Activated T-cell treated with anti-CD3 and anti-CD28 coated beads, Interleukin-2, amount 50 U/mL, for 1 hour (primary cell): ENCODE results near the gene FAM76A.
"Not testable (repeated sequence)": the region's sequence is repeated elsewhere in the genome, so short reads cannot be mapped to it uniquely, and the experiment has no call there.

ENCODE experiments used
- DNase-seq: peaks from one replicate; pipeline ENCODE4 v3.0.0-alpha.2; 2020

The FAM76A gene

DNA sequence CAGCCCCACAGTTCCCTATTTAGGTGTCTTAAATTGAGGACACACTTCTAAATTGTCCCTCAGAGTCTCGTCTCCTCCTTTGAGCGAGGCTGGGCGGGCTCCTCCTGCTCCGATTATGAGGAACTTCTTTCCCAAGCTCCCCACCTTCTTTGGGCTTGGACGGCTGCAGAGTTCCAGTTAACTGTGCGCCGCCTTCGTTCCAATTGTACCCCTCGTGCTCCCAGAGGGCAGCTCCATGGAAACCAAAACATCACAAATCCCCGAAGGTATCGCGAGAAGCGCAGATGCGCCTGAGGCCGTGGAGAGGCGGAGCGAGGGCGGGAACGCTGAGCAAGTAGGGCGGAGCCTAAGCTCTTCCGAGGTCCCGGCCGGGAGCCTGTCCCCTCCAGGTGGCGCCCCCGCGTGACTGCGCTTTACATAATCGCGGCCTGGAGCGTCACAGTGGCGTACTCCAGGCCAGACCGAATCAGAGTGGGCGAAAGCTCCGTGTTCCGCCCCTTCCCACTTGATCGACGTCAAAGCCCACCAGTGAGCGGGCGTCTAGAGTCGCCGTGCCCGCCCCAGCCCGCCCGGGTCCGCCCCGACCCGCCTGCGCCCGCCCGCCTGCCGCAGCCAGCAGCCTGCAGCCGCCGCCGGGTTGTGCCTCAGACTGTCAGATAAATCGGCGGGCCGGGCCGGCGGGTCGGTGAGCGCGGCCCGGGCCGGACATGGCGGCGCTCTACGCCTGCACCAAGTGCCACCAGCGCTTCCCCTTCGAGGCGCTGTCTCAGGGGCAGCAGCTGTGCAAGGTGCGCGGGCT lies at the start of gene FAM76A:
TSS of gene FAM76A (plus strand) at position 588 of the 799 bp plus-strand sequence. CDS start at position 708, 120 bp downstream.
- peak; percentile 100 for DNase-seq

DNA sequence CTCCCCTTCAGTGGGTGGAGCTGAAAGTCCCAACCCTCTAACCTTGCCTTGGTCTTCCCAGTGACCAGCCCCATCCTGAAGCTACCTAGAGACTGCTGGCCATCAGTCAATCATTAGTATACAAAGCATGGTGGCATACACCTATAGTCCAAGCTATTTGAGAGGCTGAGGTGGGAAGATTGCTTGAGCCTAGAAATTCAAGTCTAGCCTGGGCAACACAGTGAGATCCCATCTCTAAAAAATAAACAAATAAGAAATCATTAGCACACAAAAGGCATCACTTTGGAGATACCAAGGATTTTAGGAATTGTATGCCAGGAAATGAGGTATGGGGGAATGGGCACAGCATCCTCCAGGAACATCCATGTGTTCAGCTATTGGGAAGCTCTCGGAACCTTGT lies 49.4 kb upstream of the FAM76A start:
- DNase-seq: no peak

DNA sequence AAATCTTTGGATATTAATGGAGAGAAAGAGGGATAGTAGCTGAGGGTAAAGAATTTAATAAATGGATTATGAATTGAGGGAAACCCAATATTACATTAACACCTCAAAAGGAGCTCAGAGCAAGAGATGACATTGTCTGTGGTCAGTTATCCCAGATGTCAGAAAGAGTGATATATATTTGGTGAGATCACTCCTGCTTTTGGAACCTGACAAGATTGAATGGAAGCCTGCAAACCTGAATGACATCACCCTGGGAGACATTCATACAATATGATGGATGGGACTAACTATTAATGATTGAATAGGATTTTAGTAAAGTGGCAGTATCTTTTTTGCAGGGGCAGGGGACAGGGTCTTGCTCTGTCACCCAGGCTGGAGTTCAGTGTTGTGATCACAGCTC lies 47.0 kb upstream of the FAM76A start:
- no peak for DNase-seq

DNA sequence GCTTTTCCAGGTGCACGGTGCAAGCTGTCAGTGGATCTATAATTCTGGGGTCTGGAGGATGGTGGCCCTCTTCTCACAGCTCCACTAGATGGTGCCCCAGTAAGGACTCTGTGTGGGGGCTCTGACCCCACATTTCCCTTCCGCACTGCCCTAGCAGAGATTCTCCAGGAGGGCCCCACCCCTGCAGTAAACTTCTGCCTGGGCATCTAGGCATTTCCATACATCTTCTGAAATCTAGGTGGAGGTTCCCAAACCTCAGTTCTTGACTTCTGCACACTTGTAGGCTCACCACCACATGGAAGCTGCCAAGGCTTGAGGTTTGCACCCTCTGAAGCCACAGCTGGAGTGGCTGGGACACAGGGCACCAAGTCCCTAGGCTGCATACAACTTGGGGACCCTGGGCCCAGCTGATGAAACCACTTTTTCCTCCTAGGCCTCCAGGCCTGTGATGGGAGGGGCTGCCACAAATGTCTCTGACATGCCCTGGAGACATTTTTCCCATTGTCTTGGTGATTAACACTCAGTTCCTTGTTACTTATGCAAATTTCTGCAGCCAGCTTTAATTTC lies 45.5 kb upstream of the FAM76A start:
- not testable (repeated sequence) for DNase-seq

DNA sequence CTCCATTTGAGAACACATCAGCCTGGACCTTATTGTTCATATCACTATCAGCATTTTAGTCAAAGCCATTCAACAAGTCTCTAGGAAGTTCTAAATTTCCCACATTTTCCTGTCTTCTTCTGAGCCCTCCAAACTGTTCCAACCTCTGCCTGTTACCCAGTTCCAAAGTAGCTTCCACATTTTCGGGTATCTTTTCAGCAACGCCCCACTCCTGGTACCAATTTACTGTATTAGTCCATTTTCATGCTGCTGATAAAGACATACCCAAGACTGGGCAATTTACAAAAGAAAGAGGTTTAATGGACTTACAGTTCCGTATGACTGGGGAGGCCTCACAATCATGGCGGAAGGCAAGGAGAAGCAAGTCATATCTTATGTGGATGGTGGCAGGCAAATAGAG lies 44.2 kb upstream of the FAM76A start:
- DNase-seq: not testable (repeated sequence)

DNA sequence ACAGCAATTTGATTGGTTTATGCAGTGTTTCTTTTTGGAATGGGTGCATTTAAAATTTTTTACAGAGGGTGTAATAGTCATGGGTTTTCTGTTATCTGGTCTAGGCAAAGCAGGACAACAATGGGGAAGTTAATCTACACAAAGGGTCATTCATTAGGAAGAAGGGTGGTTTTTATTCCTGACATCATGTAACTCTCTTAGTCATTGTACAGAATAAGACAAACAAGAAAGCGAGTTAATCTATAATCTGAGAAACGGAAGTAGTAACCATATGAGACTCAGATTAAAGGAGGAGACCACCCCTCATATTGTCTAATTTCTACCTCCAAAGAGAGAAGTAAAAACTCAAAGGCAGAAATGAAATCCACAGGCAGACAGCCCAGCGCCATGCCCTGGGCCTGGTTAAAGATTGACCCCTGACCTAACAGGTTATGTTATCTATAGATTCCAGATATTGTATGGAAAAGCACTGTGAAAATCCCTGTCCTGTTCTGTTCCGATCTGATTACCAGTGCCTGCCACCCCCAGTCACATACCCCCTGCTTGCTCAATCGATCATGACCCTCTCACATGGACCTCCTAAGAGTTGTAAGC lies 43.3 kb upstream of the FAM76A start:
- DNase-seq: no peak

DNA sequence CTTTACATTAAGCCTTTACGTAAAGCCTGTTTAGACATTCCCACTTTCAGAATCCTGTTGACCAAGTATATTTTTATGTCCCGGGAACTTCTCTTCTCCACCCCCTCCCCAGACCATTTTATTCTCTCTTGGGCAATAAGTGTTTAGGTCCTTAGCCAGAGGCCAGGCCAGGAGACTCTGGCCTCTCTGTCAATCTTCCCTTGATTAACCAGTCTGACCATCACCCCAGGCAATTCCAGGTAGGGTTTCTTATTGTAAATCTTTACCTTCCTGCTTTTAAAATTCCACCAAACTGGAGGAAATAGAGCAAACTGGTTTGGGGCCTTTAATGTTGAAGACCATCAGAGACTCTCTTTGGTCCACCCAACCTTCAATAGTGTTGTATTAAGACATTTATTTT lies 41.6 kb upstream of the FAM76A start:
- DNase-seq: no peak

DNA sequence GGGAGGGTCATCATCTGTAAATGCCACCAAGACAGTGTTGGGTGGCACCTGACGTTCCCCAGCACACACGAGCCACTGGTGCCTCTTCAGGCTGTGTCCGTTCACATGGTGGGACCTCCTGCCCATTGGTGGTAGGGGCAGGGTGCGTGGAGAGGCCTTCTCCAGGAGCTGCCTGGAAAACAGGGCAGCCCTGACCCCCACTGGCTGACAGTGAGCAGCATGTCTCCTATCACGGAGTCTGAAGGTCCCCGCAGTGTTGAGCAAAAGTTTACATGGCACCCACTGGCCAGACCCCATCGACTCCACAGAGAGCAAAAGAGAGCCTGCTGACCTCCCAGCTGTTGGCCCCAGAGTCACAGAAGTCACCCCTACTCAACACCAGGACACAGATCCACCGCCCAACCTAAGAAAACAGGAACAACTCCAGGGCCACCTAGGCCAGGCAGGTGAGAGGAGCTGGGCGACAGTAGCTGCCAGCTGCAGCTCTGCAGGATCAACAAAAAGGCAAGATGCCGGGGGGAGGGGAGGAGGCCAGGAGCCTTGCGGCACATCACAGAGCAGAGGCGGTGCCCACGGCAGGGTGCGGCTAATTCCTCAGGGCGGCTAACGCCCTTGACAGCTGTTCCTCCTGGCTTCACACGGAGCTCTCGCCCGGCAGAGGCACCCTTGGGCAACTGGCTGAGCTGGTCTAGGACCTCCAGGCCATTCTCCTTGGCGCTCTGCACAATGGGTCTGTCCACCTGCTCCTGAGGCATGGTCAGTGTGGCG lies 39.4 kb upstream of the FAM76A start:
- DNase-seq: no peak

DNA sequence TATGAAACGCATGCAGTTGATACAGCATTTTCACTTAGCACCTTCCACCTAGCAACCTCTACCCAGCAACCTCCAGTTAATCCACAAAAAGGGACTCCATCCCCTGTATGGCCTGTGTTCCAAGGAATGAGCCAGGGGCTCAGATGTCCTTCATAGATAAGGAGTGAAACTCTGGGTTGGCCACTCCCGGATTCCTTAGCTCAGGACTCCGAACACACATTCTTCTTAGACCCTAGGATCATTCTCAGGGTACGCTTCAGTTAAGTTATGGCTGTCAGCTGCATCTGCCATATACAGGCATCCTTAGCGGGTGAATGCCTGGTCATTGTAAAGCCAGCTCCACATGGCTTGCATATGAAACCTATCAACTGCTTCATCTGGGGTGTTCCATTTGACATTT lies 37.9 kb upstream of the FAM76A start:
- DNase-seq: no peak

DNA sequence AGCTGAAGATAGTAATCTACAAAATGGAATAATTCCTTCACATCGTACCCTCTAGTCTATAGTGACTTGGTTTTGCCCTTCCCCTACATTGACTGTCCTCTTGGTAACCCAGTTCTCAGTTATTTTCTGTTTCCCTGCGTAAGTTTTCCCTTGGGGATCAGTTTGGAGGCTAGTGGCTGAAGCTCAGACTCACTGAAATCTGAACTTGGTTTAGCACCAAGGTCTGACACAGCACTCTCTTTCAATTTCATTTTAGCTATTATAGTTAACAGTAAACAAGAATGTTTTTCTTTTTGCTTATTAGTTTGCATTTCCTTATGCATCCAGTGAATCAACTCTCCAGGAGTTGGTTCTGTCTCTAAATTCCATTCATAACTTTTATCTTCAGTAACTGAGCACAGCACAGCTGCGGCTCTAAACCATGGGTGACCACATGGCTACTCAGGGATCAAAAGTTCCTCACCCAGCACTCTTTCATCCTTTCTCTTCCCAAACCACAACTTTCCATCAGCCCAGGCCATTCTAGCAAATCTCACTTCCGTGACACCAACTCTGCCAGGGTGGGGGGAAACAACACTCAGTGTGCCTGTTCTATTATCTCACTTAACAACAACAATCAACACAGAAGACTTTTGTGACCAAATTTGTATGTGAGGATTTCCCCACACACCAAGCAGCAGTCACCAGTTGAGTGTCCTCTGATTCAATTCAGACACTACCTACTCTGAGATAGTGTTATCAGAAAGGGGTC lies 36.2 kb upstream of the FAM76A start:
- DNase-seq: no peak

DNA sequence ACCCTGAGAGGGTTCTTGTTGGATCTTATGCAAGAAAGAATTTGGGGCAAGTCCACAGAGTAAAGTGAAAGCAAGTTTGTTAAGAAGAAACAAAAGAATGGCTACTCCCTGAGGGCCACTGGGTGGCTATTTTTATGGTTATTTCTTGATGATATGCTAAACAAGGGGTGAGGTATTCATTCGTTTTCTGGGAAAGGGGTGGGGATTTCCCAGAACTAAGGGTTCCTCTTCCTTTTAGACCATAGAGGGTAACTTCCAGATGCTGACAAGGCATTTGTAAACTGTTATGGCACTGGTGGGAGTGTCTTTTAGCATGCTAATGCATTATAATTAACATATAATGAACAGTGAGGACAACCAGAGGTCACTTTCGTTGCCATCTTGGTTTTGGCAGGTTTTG lies 35.6 kb upstream of the FAM76A start:
- no peak for DNase-seq

DNA sequence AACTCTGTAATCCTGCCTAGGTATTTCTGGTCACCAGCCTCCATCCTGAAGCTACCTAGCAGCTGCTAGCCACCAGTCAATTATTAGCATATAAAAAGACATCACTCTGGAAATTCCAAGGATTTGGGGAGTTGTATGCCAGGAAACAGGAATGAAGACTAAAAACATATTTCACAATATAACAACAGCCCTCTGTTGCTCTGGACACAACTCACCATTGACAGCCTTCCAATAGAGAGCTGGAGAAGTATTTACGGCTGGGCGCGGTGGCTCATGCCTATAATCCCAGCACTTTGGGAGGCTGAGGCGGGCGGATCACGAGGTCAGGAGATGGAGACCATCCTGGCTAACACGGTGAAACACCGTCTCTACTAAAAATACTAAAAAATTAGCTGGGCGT lies 28.9 kb upstream of the FAM76A start:
- DNase-seq: not testable (repeated sequence)

DNA sequence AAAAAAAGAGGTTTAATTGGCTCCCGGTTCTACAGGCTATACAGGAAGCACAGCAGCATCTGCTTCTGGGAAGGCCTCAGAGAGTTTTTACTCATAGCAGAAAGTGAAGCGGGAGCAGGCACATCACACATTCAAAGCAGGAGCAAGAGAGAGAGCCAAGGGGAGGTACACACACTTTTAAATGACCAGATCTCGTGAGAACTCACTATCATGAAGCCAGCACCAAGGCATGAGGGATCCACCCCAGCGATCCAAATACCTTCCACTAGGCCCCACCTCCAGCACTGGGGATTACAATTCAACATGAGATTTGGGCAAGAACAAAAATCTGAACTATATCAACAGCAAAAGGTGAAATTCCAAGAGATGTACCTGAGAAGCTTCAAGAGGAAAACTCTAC lies 20.8 kb upstream of the FAM76A start:
- no peak for DNase-seq

DNA sequence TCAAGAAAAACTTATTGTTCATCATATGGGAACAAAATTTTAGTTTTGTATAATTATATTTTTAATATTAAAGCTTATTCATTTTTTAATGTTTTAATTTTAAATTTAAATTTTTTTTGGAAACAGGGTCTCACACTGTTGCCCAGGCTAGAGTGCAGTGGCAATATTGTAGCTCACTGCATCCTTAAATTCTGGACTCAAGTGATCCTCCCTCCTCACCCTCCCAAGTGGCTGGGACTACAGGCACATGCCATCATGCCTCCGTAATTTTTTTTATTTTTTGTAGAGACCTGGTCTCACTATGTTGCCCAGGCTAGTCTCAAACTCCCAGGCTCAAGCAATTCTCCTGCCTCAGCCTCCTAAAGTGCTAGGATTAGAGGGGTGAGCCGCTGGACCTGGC lies 20.2 kb upstream of the FAM76A start:
- DNase-seq: no peak

DNA sequence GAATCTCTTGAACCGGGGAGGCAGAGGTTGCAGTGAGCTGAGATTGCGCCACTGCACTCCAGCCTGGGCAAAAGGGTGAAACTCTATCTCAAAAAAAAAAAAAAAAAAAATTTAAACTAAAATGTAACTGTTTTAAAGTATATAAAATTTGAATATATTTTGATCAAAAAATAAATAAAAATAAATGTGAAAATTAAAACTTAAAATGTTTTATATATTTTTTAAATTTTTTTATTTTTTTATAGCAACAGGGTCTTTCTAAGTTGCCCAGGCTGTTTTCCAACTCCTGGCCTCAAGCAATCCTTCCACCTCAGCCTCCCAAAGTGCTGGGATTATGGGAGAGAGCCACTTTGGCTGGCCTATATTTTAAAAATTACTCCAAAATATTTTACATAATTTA lies 15.2 kb upstream of the FAM76A start:
- no peak for DNase-seq

DNA sequence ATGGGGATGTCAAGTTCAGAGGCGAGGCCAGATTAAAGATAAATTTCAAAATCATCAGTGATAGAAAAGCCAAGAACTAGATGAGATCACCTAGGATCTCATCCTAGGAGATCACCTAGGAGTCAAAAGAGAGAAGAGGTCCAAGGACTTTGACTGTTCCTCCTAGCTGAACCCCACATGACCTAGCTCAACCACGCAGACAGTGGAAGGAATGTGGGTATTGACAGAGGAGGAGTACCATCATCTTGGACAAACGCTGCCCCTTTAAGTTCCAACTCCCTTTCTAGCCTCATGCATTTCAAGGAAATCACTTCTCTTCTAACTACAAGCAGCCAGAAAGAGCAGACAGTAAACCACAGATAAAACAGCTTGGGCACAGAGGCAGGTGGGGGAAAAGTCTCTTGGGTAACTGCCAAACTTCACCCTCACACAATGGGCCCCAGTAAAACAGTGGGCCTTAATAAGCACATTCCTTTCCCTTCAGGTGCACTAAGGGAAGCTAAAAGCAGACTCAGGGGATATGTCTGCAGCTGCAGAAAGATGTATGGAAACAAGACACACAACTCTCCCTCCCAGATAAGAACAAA lies 12.5 kb upstream of the FAM76A start:
- DNase-seq: no peak

DNA sequence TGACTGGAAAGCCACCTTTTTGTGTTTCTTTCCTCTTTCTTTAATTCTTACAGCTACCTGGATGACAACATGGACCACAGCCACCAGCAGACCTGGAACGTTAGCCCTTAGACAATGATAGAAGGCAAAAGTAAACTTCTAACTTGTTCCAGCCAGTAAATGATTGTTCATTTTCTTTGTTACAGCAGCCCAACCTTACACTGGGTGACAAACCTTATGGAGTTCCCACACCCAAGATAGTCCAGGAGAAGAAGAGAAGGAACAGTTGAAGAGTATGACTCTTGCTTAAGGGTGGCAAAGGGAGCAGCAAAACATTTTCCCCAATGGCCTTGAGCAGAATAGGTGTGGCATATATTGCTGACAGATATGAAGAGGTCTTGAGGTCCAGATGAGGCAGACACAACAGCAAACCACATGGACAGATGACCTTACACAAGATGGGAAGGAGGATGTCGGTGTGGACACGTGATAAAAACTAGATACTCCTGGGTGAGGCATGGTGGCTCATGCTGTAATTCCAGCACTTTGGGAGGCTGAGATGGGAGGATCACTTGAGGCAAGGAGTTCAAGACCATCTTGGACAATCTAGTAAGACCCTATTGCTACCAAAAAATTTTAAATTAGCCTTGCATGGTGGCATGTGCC lies 11.8 kb upstream of the FAM76A start:
- DNase-seq: no peak

DNA sequence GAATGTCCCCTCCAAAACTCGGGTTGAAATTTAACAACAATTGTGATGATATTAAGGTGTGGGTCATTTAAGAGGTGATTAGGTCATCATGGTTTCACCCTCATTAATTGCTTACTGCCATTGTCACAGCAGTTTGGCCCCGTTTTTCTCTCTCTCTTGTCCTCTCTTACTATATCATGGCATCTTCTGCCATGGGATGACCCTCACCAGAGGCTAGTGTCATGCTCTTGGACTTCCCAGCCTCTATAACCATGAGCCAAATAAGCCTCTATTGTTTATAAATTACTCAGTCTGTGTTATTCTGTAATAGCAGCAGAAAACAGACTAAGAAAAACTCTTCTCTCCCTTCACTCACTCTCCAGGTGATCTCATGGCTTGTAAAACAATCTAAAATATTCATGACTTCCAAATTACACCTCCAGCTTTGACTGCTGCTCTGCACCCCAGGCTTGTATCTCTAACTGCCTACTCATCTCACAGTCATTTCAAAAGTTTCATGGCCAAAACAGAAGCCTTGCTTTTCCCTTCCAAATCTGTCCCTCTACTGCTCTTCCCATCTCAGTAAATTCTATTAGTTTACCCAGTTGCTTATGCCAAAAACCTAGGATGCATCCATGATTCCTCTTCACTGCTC lies 9.4 kb upstream of the FAM76A start:
- DNase-seq: no peak

DNA sequence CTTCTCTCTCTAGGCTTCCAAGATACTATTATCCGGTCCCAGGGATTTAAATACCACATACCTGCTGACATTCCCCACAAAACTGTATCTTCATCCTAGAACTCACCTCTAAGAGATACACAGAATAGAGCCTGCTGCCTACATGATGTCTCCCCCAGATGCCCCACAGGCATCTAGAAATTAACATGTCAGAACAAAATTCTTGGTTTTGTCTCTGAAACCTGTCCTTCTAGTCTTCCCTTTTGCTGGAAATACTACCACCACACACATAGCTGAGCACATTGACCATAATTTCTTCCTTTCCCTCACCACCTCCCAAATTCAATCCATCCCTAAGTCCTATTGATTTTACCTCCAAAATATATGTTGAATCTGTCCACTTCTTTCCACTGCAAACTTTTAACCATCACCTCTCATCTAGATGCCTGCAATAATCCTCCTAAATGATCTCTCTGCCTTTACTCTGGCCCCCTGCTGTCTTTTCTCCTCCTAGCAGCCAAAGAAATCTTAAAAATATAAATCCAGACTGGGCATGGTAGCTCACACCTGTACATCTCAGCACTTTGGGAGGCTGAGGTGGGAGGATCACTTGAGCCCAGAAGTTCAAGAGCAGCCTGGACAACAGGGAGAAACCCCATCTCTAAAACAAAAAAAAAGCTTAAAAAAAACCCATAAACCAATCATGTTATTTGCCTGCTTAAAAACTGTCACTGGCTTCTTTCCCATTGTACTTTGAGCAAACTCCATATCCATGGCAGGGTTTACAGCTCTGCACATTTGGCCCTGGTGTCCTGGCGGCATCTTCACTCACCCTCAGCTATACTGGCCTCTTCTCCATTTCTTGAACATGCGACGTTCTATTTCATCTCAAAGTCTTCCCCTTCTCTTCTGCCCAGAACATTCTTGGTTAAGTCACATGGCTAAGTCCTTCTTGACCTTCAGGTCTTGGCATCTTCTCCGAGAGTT lies 6.2 kb upstream of the FAM76A start:
- DNase-seq: no peak

DNA sequence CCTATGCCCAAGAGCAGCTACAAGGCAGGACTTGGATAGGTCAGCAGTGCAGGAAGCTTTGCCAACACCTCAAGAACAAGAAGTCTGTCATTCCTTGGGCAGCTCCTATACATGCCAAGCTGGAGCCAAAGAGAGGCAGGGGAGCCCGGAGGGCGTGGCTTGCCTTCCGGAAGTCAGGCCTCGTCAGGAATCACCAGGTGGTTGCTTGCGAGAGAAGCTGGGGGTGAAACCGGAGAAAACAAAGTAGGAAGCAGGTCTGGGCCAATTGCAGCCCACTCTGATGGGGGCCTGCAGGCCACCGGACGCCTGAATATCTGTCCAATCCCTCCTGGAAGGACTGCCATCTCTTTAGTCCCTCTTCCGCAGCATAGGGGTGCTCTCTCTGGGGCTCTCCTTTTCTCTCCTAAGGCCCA lies 794 bp upstream of the FAM76A start:
- DNase-seq: no peak
